BJ (cell line): Measurements from ENCODE around the gene USP31. TPM values are rescaled to one million over a fixed set of nuclear protein-coding genes. Genes with fewer than 3 reads are reported as not detected.

Experiments used
- CTCF ChIA-PET: fragments of 350-600 bp; formaldehyde crosslinking; extraction: SDS; loops from one replicate; lab custom pipeline; 2021; ENCODE audit warnings: antibody characterized with exemption, inconsistent platforms; lab: Yijun Ruan, JAX
- POLR2A ChIA-PET: fragments of 300-600 bp; sonication (Branson Sonifier 250); formaldehyde crosslinking; extraction: SDS; loops from one replicate; lab custom pipeline; 2021; ENCODE audit warnings: antibody characterized with exemption; lab: Charles Lee
- DNase-seq: peaks from one replicate; pipeline ENCODE4 v3.0.0-alpha.2; 2011; ENCODE audit warnings: low read depth
- H3K27me3 ChIP-seq: 2 replicates; pipeline ENCODE4 v1.6.0; 2011; ENCODE audit warnings: low read length; ENCODE audit not compliant: control insufficient read depth, insufficient read depth
- H3K36me3 ChIP-seq: 2 replicates; pipeline ENCODE4 v1.5.1; 2011; ENCODE audit warnings: low read length; ENCODE audit not compliant: control insufficient read depth, insufficient read depth
- H3K4me3 ChIP-seq: 2 replicates; pipeline ENCODE4 v1.5.1; 2011; ENCODE audit warnings: low read depth, mild to moderate bottlenecking, control low read depth, low read length
- polyA minus RNA-seq: library from RNA; depleted of rRNA, polyadenylated mRNA; stranded (reverse); fragments of >200 nt; gene quantifications from 2 replicates; pipeline ENCODE4 v1.2.3, GENCODE V29; 2011; rRNA and poly(A)+ RNA removed
- polyA plus RNA-seq: library from polyadenylated mRNA; depleted of rRNA; stranded (reverse); fragments of >200 nt; gene quantifications from 2 replicates; pipeline ENCODE4 v1.2.3, GENCODE V29; 2011; rRNA removed
- TF ChIP-seq, protein P1 (sequence below): IDR thresholded peaks from 2 replicates; pipeline ENCODE4 v1.5.1; 2011; ENCODE audit warnings: low read depth, mild to moderate bottlenecking, control low read depth, inconsistent platforms, low read length, moderate library complexity; ENCODE audit not compliant: insufficient read depth

The USP31 gene, protein sequence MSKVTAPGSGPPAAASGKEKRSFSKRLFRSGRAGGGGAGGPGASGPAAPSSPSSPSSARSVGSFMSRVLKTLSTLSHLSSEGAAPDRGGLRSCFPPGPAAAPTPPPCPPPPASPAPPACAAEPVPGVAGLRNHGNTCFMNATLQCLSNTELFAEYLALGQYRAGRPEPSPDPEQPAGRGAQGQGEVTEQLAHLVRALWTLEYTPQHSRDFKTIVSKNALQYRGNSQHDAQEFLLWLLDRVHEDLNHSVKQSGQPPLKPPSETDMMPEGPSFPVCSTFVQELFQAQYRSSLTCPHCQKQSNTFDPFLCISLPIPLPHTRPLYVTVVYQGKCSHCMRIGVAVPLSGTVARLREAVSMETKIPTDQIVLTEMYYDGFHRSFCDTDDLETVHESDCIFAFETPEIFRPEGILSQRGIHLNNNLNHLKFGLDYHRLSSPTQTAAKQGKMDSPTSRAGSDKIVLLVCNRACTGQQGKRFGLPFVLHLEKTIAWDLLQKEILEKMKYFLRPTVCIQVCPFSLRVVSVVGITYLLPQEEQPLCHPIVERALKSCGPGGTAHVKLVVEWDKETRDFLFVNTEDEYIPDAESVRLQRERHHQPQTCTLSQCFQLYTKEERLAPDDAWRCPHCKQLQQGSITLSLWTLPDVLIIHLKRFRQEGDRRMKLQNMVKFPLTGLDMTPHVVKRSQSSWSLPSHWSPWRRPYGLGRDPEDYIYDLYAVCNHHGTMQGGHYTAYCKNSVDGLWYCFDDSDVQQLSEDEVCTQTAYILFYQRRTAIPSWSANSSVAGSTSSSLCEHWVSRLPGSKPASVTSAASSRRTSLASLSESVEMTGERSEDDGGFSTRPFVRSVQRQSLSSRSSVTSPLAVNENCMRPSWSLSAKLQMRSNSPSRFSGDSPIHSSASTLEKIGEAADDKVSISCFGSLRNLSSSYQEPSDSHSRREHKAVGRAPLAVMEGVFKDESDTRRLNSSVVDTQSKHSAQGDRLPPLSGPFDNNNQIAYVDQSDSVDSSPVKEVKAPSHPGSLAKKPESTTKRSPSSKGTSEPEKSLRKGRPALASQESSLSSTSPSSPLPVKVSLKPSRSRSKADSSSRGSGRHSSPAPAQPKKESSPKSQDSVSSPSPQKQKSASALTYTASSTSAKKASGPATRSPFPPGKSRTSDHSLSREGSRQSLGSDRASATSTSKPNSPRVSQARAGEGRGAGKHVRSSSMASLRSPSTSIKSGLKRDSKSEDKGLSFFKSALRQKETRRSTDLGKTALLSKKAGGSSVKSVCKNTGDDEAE (N-terminal part only)
- 4.3 and 5.4 TPM in 2 replicates for polyA plus RNA-seq
- 8.5 and 10.6 TPM in 2 replicates for polyA minus RNA-seq

DNA sequence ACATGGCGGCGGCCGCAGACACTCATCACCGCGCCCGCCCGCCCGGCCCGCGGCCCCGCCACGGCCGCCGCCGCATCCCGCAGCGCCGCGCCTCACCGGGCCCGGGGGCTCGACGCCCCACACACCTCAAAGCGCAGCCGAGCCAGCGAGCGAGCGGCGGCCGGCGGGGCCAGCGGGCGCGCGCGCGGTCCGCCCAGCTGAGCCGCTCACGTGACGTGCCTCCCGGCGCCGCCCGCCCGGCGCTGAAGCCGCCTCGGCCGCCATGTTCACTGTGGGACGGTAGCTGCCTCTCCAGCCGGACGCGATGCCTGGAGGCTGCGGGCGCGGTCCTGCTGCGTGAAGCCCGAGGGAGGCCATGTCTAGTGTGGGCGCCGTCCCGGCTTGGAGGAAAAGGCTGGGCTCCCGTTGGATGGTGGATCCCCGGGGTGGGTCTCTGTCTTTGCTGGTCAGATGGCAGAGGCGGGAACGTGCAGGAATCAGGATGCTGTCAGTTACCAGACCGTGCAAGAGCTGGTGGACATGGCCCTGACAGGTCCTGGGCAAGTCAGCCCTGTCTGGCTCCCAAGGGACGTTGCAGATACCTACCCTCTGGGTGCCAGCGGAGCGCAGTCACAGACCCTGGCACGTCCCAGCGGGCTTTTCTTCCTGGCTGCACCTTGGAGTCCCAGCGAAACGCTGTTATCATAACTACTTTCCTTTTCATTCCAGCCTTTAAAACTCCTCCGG, at the start of gene USP31:
Gene USP31 (minus strand): TSS at position 186 of the 726 bp plus-strand sequence. CDS start 182 bp downstream, at position 4.
- Histone ChIP-seq H3K4me3 (peak within 1 kb of the TSS; percentile 72), H3K36me3 (no peaks in the 10 kb centered on the region), H3K27me3 (no peaks in the 10 kb centered on the region)
- CTCF ChIA-PET: interaction anchor here (1.1 to 2.0 kb wide), 2 partner anchors 89 to 285 kb away, joined by 3 to 6 read pairs; no protein-coding TSS in a partner anchor
- POLR2A ChIA-PET: no interaction called here
- TF ChIP-seq, protein P1, sequence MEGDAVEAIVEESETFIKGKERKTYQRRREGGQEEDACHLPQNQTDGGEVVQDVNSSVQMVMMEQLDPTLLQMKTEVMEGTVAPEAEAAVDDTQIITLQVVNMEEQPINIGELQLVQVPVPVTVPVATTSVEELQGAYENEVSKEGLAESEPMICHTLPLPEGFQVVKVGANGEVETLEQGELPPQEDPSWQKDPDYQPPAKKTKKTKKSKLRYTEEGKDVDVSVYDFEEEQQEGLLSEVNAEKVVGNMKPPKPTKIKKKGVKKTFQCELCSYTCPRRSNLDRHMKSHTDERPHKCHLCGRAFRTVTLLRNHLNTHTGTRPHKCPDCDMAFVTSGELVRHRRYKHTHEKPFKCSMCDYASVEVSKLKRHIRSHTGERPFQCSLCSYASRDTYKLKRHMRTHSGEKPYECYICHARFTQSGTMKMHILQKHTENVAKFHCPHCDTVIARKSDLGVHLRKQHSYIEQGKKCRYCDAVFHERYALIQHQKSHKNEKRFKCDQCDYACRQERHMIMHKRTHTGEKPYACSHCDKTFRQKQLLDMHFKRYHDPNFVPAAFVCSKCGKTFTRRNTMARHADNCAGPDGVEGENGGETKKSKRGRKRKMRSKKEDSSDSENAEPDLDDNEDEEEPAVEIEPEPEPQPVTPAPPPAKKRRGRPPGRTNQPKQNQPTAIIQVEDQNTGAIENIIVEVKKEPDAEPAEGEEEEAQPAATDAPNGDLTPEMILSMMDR: no peak
- peak; percentile 67 for DNase-seq

DNA sequence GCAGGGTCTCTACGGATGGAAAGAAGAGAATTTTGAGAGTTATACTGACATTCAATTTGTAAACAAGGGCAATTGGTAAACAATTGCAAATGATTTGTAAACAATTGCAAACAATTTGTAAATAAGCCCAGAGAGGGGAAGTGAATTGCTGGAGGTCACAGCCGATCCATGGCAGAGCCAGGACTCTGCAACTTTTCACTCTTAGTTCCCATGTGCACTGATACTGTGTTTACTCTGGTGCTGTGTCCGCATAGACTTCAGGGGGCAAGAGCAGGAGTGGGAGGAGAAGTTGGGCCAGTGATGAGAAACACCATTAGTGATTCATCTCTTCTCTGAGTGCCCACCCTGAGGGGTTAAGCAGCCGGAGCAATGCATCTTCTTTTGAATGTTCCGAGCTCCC, 47.3 kb upstream of the USP31 start:
- H3K27me3 ChIP-seq: no peaks in the 10 kb centered on the region; the same call in 1 of the 2 replicates
- ChIA-PET POLR2A (no interaction called here), CTCF (interaction anchor here (0.6 kb wide), 1 partner anchor 239 kb away, joined by 3 read pairs; no protein-coding TSS in a partner anchor)
- H3K4me3 ChIP-seq: no peak overlapping the region
- no peak for DNase-seq
- TF ChIP-seq, protein P1: no peak
- no peaks in the 10 kb centered on the region for H3K36me3 ChIP-seq

DNA sequence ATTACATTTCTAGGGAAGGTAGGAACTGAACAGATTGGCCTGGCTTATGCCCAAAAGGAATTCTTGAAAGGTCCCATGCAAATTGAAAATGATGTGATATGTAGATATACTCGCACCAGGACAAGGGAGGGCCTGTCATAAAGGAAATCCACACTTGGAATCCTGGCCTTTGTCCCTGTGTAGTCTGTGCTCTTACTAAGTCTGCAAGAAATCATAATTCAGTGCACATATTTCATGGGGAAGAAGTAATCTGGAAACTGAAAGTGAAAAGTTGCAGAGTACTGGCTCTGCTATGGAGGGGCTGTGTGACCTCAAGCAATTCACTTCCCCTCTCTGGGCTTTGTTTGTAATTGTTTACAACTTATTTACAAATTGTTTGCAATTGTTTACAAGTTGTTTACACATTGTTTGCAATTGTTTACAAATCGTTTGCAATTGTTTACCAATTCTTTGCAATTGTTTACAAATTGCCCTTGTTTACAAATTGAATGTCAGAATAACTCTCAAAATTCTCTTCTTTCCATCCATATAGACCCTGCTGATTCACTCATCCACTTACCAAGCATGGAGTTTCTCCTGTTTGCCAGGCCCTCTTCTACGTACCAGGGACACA, 46.2 kb upstream of the USP31 start:
- H3K4me3 ChIP-seq: no peak overlapping the region

More for the DNA sequence above, 46.2 kb upstream of the USP31 start:
- H3K36me3 ChIP-seq: no peaks in the 10 kb centered on the region
- TF ChIP-seq, protein P1: no peak
- ChIA-PET POLR2A (no interaction called here), CTCF (no interaction called here)
- DNase-seq: no peak
- no peaks in the 10 kb centered on the region; the same call in 1 of the 2 replicates for H3K27me3 ChIP-seq
